HFFc6 (cell line): ENCODE data around the gene PPIB. TPM values are rescaled to one million over a fixed set of nuclear protein-coding genes. Genes with fewer than 3 reads are reported as not detected.

Experiments
- DNase-seq: peaks from one replicate; pipeline ENCODE4 v3.0.0-alpha.2; 2018
- H3K27ac Mint-ChIP-seq: 2 replicates; pipeline ENCODE4 v1.8.0; 2020; ENCODE audit warnings: mild to moderate bottlenecking, mixed read lengths
- H3K27me3 Mint-ChIP-seq: 2 replicates; pipeline ENCODE4 v1.8.0; 2021; ENCODE audit warnings: mild to moderate bottlenecking, moderate library complexity, mixed read lengths; ENCODE audit not compliant: insufficient read depth
- H3K36me3 Mint-ChIP-seq: 2 replicates; pipeline ENCODE4 v1.8.0; 2021; ENCODE audit warnings: low read depth, mixed read lengths
- H3K4me1 Mint-ChIP-seq: 2 replicates; pipeline ENCODE4 v1.8.0; 2020; ENCODE audit warnings: low read depth, mixed read lengths
- H3K4me3 Mint-ChIP-seq: 2 replicates; pipeline ENCODE4 v1.8.0; 2020; ENCODE audit warnings: mild to moderate bottlenecking, moderate library complexity, mixed read lengths
- H3K9me3 Mint-ChIP-seq: 2 replicates; pipeline ENCODE4 v1.8.0; 2020; ENCODE audit warnings: mild to moderate bottlenecking, mixed read lengths
- total RNA-seq, 6 experiments: library from RNA; stranded (reverse); fragmentation: NEBNext Ultra II Directional; extraction: Animal tissue kit (Norgen Biotek cat#: 25700); gene quantifications; 2 replicates in 1 of 6; 3 replicates in 5 of 6; pipeline ENCODE4 v1.2.3, GENCODE V29; 2021
- TF ChIP-seq, protein P1 (sequence below): fragments of 200-600 bp; sonication (generic); IDR thresholded peaks from 2 replicates; pipeline ENCODE4 v1.5.0; 2021; ENCODE audit warnings: antibody characterized with exemption, mild to moderate bottlenecking

PPIB gene
- total RNA-seq, 6 experiments from 2014 or later = 1,000 to 1,254 (median 1,048) TPM

DNA sequence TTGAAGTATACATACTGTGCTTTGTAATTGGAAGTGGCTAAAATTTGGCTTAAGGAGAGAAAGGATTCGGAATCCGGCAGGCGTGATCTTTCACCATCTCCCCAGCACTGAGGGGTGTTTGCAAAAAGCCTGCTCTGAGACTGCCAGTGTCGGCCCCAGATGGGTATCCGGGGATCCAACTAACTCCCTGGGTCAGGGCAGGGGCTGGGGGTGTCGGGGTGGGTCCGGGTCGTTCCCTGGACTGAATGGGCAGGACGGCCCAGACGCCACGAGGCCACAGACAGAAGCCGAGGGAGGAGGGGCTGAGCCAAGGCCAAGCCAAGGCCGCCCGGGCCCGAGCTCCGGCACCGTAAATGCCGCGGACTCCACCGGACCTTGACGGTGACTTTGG lies 349 bp downstream of the PPIB start:
- H3K4me1 Mint-ChIP-seq = peaks cover 56% of the 10 kb centered on the region

DNA sequence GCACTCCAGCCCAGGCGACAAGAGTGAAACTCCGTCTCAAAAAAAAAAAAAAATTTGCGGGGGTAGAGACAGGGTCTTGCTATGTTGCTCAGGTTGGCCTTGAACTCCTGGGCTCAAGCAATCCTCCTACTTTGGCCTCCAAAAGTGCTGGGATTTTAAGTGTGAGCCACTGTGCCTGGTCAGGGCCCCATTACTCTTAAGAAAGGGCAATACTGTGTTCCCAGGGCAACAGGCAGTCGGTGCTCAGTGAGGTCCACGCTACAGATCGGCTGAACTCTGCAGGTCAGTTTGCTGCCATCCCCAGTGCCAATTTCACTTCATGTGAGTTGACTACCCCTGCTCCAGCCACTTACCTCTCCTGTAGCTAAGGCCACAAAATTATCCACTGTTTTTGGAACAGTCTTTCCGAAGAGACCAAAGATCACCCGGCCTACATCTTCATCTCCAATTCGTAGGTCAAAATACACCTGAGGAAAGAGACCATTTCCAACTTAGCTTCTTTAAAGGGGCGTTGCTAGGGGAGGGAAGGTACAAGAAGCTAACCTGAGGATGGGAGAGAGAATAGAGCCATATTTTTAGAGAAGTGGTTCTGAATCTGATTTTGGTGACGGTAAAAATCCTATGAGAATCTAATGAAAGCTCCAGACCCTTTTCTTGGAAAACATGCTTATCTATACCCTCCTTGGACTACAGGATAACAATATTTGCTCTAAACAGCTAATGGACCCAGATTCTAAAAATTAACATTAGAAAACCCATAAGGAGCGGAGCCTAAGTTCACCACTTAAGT lies 939 bp downstream of the PPIB start:
- H3K27me3 Mint-ChIP-seq = peaks cover 5% of the 10 kb centered on the region; the same call in 1 of the 2 replicates
- H3K4me3 Mint-ChIP-seq = peak overlapping the region; percentile 93
- H3K4me1 Mint-ChIP-seq = peaks cover 56% of the 10 kb centered on the region
- H3K27ac Mint-ChIP-seq = peak overlapping the region; percentile 85
- peaks cover 33% of the 10 kb centered on the region for H3K36me3 Mint-ChIP-seq
- no peak for DNase-seq
- H3K9me3 Mint-ChIP-seq = no peaks in the 10 kb centered on the region
- TF ChIP-seq, protein P1, sequence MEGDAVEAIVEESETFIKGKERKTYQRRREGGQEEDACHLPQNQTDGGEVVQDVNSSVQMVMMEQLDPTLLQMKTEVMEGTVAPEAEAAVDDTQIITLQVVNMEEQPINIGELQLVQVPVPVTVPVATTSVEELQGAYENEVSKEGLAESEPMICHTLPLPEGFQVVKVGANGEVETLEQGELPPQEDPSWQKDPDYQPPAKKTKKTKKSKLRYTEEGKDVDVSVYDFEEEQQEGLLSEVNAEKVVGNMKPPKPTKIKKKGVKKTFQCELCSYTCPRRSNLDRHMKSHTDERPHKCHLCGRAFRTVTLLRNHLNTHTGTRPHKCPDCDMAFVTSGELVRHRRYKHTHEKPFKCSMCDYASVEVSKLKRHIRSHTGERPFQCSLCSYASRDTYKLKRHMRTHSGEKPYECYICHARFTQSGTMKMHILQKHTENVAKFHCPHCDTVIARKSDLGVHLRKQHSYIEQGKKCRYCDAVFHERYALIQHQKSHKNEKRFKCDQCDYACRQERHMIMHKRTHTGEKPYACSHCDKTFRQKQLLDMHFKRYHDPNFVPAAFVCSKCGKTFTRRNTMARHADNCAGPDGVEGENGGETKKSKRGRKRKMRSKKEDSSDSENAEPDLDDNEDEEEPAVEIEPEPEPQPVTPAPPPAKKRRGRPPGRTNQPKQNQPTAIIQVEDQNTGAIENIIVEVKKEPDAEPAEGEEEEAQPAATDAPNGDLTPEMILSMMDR = no peak

More for the DNA sequence above, 349 bp downstream of the PPIB start:
- DNase-seq = no peak
- Mint-ChIP-seq H3K27ac (peak overlapping the region; percentile 85), H3K9me3 (no peaks in the 10 kb centered on the region), H3K4me3 (peak overlapping the region; percentile 93), H3K36me3 (peaks cover 33% of the 10 kb centered on the region), H3K27me3 (peaks cover 5% of the 10 kb centered on the region; the same call in 1 of the 2 replicates)
- TF ChIP-seq, protein P1 = no peak

DNA sequence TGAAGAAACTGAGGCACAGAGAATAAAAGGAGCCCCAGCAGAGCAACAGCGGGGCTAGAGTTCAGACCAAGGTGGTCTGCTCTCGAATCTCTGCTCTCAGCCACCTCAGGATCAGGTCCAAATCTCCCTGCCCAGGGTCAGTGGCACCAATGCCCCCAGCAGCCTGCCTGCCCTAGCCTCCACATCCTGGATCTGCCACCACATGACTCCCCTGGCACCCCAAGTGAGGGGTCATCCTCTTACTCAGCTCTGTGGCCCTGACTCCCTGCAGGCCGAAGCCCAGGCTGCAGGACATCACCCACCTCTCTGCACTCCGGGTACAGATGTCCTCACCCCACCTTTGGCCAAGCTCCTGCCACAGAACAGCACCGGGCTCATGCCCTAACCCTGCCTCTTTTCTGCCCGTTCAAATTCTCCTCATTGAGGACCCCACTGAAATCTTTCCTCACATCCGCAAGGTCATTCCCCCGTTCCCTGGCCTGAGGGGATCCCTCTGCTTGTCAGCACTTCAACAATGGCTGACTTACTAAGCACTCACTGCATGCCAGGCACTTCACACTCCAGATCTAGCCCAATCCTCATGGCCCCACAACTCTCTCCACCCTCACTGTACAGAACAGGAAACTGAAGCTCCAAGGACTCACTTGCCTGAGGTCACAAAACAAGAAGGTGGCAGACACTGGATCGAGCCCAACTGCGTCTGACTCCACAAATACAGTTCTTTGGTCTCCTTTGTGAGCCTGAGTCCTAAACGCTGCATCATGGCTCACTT lies 4.3 kb downstream of the PPIB start:
- no peak for DNase-seq
- Mint-ChIP-seq H3K4me1 (peaks cover 39% of the 10 kb centered on the region), H3K36me3 (peaks cover 41% of the 10 kb centered on the region), H3K27me3 (peaks cover 10% of the 10 kb centered on the region), H3K9me3 (no peaks in the 10 kb centered on the region), H3K27ac (peak overlapping the region; percentile 66), H3K4me3 (peak overlapping the region; percentile 17)
- TF ChIP-seq, protein P1 = no peak

DNA sequence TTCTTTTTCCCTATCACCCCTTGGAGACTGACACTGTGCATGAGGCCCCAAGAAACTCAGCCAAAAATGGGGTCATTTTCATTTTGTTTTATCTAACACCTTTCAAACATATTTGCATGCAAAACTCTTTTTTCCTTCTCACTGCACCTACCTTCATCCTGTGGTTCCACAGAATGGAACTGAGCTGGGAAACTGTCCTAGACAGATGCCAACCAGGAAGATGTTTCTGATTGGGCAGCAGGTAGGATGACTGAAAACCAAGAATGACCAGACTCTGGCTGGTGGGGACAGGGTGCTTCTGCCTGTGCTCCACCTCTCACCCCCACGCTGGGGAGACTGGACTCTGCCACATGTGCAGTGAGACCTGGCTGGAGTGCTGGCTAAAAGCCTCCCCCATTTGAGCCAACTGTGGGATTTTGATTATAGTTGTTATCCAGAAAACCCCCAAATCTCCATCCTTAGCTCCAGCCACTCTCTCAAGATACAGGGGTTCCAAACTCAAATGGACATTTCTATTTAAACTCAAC lies 5.2 kb downstream of the PPIB start:
- TF ChIP-seq, protein P1 = no peak
- DNase-seq = no peak
- Mint-ChIP-seq H3K27me3 (peaks cover 16% of the 10 kb centered on the region), H3K4me1 (peaks cover 40% of the 10 kb centered on the region), H3K4me3 (no peak overlapping the region), H3K9me3 (no peaks in the 10 kb centered on the region), H3K27ac (no peak overlapping the region; the same call in 1 of the 2 replicates), H3K36me3 (peaks cover 41% of the 10 kb centered on the region)

DNA sequence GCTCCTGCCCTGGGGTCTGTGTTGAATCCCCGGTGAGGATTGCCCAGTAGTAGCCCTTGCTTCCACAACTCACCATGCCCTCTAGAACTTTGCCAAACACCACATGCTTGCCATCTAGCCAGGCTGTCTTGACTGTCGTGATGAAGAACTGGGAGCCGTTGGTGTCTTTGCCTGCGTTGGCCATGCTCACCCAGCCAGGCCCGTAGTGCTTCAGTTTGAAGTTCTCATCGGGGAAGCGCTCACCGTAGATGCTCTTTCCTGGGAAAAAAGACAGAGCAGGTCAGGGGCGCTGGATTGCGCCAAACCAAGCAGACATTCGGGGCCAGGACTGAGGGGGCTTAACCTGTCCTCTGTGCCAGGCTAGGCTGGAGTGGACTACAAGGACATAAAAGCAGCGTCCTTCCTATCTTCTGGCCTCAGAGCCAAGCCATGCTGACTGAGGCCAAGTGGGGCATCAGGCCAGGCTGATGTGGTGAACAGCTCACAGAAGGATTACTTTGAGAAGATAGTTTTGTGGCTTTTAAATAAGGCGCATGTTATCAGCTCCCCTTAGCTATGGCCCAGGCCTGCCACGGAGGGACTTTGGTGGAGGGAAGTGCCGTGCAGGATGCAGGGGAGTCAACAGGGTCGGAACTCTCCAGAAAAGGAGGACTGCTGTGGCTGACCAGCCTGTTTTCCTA lies 6.0 kb downstream of the PPIB start:
- Mint-ChIP-seq H3K9me3 (no peaks in the 10 kb centered on the region), H3K27ac (no peak overlapping the region; the same call in 1 of the 2 replicates), H3K36me3 (peaks cover 35% of the 10 kb centered on the region), H3K4me3 (no peak overlapping the region), H3K27me3 (peaks cover 17% of the 10 kb centered on the region), H3K4me1 (peaks cover 35% of the 10 kb centered on the region)
- TF ChIP-seq, protein P1 = no peak
- DNase-seq = no peak
